SK-MEL-5 (cell line): ENCODE results near the gene SLC6A11. TPM values are rescaled to one million over a fixed set of nuclear protein-coding genes. Genes with fewer than 3 reads are reported as not detected.

Source experiments
- DNase-seq: peaks from one replicate; pipeline ENCODE4 v3.0.0-alpha.2; 2016; ENCODE audit warnings: low read depth, low spot score
- in situ Hi-C: cut with HindIII; loops from 2 replicates; pipeline ENCODE4 v1.10.0; 2016; ENCODE audit warnings: low sequenced_read_pairs, high pct_unique_total_duplicates, low pct_unique_long_range_greater_than_20kb
- total RNA-seq: library from RNA; depleted of rRNA; stranded (reverse); fragments of >200 nt; shearing (Covaris generic); gene quantifications from 2 replicates; pipeline ENCODE4 v1.2.3, GENCODE V29; 2014; rRNA removed

The SLC6A11 gene
- total RNA-seq, 1 experiment from 2014 or later, result 0.13 TPM

DNA sequence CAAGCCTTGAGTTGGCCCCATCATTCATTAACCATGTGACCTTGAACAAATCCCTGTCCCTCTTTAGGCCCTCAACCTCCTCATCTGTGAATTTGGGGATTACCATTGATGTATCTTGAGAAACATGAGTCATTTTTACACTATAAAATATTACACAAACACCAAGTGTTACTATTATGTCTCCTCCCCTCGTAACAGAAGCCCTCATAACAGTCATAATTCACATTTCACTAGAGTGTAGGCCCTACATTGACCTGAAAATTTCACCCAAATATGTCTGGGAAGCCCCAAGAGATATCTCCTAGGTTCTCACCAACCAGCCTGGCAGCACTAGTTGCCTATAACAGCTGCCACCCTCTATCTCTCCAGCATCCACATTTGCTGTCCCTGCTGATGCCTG is 160.7 kb downstream of the SLC6A11 start:
- no peak for DNase-seq
- in situ Hi-C loops, result no loop called here

DNA sequence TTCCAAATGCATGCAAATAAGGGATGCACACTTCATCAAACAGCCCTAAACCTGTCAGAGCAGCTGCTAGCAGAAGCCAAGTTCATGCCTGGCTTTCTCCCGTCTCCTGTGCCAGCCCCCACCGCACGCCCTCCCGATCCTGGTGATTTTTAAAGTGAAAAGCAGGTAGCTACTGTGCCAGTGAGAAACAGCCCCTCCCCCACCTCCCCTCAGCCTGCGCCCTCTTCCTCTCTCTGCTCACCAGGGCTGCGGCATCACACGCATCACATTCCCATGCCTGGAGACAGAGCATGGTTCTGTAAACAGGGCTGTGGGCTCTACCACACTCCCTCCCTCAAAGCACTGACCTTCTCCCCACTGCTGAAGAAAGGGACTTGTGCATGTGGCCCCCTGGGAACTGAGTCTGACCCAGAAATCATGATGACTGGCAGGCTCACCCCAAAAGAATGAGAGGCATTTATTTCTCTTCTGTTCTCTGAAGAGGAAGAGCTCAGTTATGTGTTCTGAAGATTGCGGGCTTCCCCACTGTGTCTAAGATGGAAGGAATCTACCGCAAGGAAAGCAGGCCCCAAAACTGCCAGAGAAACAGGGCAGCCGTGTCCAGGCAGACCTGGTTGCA is 162.0 kb downstream of the SLC6A11 start:
- DNase-seq, result no peak
- in situ Hi-C loops, result no loop called here

DNA sequence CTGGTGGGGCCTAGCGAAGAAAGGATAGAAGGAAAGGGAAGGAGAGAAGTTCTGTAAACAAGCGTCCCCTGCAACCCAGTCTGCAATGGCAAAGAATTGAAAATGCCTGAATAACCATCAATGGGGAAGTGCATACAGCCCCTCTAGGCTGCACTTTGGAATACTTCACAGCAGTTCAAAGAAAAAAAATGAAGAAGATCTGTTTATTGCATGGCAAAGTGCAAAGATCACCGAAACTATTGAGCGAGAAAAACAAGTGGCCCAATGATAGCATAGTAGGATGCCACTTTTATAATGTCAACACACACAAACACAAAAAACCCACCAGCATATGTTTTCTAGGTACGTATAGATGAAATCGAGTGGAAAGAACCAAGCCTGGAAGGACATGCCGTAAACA is 162.9 kb downstream of the SLC6A11 start:
- DNase-seq, result no peak
- in situ Hi-C loops, result no loop called here

DNA sequence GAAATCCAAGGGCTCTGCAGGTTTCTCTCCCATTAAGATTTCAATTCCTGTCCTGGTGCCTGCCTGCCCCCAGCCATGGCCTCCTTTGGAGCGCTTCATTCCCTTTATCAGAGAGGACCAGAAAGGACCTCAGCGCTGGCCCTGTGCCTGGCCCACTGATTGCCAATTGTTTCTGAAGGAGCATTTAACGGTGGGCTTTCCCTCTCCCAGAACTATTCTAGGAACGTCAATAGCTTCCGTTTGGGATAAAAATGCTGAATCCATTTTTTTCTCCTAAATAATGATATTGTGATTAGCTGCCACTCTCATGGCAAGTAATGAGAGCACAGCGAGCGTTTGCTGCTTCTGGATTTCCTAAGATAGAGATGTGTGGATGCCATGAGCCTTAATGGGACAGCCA is 164.3 kb downstream of the SLC6A11 start:
- in situ Hi-C loops, result no loop called here

DNA sequence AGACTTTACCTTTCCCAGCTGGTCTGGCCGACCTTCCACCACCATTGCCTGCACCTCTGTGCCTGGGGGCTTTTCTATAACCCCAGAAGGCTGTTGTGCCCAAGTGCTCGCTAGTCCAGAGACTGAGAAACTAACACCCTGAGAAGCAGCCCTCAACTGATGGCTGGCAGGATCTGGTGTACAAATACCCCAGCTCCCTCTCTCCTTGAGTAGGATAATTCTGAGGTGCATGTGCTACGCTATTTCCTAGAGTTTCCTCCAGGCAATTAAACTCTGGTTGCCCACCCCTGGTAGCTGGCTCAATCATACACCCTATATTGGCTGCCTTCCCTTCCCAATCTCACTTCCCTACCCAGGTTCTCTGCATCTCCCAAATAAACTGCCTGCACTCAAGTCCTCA is 165.0 kb downstream of the SLC6A11 start:
- no peak for DNase-seq
- in situ Hi-C loops, result no loop called here

More for the DNA sequence above, 164.3 kb downstream of the SLC6A11 start:
- DNase-seq, result no peak

DNA sequence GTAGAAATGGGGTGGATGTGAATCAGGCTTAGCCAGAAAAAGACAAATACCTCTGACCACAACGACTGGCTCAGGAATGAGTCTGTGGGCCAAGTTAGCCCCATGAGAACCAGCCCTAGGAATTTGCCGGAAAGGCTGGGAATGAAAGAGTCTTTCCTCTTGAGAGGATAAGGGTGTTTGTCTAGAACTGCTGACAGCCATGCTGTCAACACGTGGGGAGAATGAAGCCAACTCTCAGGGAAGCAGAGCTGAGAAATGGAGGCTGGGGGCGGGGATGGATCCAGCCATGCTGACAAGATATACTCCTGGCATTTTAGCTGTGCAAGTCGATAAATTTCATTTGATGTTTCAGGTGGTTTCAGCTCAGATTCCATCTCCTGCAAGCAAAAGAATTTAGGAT is 165.9 kb downstream of the SLC6A11 start:
- peak; percentile 48 for DNase-seq
- in situ Hi-C loops, result no loop called here

DNA sequence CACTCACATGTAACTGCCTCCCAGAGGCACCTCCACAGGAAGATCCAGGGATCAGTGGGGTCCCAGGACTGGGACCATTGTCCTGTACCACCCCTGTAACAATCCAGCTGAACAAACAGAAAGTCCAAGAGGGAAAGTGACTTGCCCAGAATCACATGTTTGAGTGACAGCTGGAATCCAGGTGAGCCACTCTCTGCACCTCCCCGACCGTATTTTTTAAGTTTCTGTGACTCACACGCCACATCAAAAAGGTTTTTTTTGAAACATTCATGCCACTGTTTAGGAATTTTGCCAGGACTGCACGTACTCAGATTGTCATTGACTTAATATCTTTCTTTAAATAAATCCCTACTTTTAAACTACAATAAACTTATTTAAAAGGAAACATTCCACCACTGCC is 166.8 kb downstream of the SLC6A11 start:
- in situ Hi-C loops, result no loop called here

DNA sequence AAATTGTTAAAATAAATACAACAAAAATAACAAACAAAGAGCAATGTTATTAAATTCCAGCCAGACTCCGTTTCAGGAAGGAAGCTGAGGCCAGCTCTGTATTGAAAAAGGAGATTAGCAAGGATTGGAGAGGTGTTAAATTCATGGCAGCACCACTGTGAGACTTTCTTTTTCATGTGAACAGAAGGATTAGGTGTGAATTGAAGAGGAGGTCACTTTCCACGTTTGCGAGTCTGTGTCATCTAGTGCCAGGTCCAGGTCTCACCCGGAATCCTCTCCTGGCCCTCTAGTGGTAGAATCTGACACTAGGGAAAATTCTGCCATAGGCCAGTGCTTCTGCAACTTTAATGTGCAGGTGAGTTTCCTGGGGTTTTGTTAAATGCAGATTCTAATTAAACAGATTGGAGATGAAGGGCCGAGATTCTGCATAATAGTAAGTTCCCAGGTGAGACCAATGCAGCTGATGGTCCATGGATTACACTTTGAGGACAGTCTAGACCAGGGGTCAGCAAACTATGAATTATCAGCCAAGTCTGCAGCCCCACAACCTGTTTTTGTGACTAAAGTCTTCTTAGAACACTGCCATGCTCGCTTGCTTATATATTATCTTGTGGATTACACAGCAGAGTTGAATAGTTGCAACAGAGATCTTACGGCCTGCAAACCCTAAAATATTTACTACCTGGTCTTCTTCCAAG is 167.3 kb downstream of the SLC6A11 start:
- peak; percentile 57 for DNase-seq
- in situ Hi-C loops, result no loop called here

More for the DNA sequence above, 166.8 kb downstream of the SLC6A11 start:
- DNase-seq, result no peak

DNA sequence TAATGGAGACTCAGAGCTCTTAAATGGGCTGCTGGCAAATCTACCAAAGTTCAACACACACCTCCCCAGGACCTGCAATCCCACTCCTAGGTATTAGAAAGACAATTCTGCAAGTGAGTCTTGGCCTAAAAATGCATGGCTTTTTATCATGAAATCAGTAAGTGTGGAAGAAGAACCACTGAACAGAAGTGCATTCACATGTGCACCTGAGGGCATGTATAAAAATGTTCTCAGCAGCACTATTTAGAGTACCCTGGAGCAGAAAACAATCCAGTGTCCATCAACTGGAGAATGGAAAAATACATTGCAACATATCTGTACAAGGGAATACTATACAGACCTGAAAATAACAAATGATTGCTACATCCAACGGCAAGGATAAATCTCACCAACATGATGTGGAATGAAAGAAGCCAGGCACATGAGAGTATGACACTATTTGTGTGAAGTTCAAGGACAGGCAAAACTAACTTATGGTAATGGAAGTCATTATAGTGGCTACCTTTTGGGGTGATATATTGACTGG is 168.4 kb downstream of the SLC6A11 start:
- in situ Hi-C loops, result no loop called here
- no peak for DNase-seq

DNA sequence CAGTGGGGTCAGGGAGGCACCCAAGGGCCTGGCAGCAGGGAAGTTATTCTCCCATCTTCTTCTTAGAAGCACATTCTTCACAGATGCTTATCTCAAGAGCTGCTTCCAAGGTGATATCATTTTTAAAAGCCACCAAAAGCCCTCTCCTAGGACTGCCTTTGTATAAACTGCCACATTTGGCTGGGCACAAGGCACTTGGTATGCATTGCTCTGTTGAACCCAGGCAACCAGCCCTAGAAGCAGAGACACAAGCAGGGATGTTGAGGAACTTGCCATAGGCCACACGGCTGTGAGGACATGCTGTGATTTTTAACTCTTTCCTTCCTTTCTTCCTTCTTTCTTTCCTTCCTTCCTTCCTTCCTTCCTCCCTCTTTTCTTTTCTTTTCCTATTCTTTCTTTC is 169.2 kb downstream of the SLC6A11 start:
- in situ Hi-C loops, result no loop called here
- DNase-seq, result no peak

DNA sequence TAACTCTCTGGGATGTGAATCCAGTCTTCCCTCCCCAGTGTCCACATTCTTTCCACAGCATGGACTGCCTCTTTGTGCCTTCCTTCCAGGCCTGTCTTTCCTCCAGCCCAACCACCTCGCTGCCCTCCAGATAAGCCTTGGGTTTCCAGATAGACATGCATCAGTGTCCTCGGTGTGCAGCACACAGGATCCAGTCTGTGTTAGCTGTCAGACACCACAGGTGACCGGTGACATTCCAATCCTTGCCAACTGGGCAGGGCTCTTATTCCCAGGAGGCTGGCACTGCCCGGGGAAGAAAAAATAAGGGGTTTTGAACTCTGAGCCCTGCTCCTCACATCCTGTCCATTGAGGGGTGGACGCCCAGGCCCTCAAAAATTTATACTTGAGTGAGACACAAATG is 170.6 kb downstream of the SLC6A11 start:
- no peak for DNase-seq
- in situ Hi-C loops, result no loop called here

DNA sequence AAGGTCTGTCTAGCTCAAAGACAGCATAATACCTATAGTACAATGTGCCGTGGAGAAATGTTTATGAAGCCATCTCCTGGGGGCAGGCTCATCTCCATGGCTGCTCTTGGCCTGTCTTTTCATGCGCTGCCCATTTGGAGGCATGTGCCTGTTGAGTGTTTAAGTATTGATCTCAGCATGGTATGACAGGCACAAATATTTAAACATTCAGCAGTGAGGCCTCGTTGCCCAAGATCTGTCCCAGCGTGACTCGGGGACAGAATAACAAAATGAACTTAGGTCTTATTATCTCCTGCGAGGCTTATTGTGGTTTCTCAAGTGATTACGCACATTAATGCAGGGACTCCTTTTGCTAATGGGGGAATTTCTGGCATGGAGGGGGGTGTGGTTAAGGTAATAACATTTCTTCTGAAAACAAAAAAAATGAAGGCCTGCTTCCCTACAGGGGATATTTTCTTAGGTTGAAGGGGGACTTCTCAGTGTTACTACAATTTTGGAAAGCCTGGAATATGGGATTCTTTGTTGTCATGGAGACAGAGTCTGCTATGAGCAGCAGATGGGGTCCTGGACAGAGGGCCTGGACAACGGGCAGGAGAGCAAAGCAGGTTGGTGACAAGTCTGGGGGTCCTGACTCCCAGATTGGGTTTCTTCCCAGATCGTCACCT is 172.1 kb downstream of the SLC6A11 start:
- no peak for DNase-seq
- in situ Hi-C loops, result no loop called here

DNA sequence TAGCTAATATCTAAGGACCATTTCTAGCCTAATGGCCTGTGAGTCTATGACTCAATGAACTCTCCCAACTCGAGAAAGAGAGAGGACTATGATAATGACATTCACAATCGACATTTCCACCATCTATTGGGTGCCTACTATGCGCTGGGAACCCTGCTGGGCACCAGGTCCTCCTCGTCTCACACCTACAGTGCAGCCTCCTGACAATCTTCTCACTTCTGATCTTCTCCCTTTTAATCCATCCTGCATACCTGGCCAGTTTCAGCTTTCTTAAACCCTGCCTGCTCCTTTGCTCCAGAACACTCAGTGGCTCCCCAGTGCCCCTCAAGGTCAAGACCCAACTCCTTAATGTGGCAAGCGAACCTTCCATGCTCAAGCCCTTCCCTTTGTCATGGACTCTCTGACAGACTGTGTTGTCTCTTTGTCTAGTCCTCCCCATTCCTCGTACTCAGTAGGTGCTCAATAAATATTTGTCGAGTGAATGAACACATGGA is 173.0 kb downstream of the SLC6A11 start:
- in situ Hi-C loops, result no loop called here

More for the DNA sequence above, 173.0 kb downstream of the SLC6A11 start:
- no peak for DNase-seq

Other genes with a start within 250 kb of the SLC6A11 start
- not detected in 2 replicates for gene SLC6A1, start 176.5 kb downstream of the SLC6A11 start, total RNA-seq